Articular chondrocyte of knee joint (primary cell): ENCODE measurements around the gene TTBK1. TPM values are rescaled to one million over a fixed set of nuclear protein-coding genes. Genes with fewer than 3 reads are reported as not detected.

Source experiments
- small RNA-seq: library from RNA; depleted of rRNA; stranded (forward); fragments of <200 nt; gene quantifications from one replicate; pipeline ENCODE3, GENCODE V24; 2012
- total RNA-seq: library from RNA; depleted of rRNA; stranded (reverse); fragments of >200 nt; gene quantifications from 2 replicates; pipeline ENCODE4 v1.2.3, GENCODE V29; 2012

TTBK1 gene
- under 0.01 TPM in 2 replicates for total RNA-seq

DNA sequence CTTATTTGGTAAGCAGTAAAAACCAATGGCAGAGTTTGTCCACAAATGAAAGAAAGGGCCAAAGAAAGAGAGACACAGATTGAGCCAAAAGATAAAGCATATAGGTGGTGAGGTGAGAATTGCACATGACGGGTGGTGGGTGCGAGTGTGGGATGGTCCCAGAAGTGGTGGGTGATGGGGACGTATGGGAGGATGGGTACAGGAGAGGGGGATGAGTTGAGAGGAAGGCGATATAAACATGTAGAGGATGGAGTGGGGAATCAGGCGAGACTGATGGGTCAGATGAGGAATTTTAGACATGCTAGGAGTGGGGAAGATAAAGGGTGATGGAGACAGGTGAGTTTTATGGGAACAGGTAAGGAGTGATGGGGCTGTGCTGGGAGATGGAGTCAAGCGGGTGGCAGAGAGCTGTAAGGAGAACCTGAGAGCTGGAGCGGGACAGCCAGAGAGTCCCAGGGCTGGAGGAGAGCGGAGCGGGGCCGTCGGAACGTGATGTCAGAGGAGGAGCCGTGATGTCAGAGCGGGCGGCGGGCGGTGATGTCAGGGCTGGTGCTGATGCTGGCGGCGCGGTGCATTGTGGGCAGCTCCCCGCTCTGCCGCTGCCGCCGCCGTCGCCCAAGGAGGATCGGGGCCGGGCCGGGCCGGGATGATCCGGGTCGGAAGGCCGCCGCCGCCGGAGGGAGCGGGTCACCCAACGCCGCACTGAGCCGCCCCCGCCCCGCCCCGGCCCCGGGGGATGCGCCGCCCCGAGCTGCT, at the start of gene TTBK1:
Gene TTBK1 (plus strand): TSS at position 574 of the 756 bp plus-strand sequence. CDS start 3,180 bp downstream, outside the sequence.

DNA sequence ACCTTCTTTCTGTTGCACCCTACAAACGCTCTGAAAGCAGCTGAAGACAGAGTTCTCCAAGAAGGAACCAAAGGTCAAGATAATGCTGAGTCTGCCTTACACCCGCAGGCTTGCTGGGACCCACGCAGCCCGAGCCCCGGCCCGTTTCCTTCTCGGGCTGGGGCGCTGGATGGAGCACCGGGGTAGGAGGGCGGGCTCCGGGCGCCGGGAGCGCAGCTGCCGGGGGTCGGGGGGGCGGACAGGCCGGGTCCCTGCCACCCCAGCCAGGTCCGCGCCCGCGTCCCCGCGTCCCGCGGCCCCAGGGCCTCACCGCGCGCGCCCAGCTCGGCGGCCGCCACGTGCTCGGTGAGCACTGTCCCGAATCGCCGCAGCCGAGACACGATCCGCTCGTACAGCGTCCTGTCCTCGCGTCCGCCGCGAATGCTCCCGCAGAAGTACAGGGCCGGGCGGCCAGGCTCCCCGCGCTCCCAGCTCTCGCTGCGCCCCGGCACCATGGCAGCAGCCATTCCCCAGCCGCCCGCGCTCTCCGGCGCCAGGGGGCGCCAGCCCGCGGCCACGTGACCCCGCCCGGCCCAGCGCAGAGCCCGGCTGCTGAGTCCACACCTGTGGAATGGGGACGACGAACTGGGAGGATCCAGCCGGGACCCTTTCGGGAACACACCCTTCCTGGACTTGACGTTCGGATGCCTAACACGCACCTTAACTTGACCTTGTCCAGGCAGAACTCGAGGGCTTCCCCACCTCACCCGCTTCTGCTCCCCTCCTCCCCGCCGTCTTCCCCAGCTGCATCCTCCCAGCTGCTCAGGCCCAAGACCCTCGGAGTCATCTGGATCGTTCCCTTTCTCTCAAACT, 14.1 kb upstream of the TTBK1 start, which contains the start of gene DNPH1:
Gene DNPH1 (minus strand): TSS at position 531 of the 852 bp plus-strand sequence. CDS start 25 bp downstream, at position 506.

DNA sequence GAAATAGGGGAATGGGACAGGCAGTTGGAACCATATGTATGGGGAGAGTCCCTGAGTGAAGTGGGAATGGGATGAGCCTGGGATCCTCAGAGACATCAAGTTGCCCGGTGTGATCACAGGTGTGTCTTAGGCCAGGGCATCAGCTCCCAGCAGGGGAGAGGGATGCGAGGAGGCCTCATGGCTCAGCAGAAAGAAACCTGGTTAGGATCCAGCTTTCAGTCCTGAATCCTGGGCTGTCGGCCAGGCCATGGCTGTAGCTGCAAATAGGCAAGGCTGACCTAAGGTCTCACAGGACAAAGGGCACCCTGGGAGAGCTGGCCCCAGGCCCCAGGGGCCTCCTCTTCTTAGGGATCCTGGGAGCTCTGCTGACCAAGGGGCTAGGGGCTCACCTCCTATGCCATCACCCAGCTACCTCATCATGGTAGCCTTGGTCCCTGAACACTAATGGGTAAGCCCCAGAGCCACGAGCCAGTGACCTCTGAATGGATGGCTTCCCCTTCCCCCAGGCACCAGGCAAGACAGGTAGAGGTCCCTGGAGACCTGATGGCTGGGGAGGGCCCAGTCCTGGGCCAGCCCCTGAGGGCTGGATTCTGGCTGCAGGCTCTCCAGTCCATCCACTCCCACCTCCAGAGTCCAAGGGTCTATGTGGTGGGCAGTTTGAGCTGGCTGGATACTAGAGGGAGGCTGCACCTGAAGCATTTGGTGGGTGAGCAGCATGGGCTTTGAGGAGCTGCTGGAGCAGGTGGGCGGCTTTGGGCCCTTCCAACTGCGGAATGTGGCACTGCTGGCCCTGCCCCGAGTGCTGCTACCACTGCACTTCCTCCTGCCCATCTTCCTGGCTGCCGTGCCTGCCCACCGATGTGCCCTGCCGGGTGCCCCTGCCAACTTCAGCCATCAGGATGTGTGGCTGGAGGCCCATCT, 54.6 kb downstream of the TTBK1 start, which contains the start of gene SLC22A7:
Gene SLC22A7 (plus strand): TSS at position 617 of the 921 bp plus-strand sequence. CDS start 99 bp downstream, at position 716.

DNA sequence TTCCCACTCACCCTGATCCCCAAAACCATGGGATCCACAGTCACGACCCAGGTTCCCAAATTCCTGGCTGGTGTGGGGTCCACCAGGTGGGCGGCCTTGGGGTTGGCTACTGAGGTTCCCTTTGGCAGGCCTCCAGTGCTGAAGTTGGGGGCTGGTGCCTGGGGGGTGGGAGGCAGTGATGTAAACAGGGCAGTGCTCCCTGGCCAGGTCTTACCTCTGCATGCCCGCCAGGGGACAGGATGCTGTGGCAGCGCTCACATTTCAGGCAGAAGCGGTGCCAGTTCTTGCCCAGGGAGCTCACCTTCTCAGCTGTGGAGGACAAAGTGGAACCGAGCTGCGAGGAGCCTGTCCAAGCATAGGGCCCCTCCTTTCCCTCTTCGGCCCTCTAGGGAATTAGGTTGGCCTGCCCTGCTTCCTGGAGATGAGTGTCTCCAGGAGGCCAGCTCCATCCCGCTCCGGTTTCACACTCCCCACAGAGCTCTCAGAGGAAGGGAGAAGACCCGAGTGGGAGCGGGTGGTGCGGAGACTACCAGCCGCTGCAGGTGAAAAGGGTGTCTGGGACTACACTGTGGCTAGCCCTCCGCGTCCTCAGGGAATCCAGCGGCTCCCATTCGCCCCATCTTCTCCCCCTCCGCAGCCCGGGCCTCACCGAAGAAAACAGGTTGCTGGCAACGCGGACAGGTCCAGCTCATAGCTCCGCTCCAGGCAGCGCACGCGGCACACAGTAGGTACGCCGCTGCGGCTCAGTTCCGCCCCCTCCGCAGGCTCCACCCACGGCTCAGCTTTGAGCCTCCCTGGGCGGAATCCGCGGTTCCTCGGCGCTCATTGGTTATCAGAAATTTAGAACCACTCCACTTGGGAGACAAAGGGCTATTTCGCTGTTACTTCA, 65.1 kb downstream of the TTBK1 start, which contains the start of gene CRIP3:
Gene CRIP3 (minus strand): TSS at position 726 of the 889 bp plus-strand sequence. CDS start 34 bp downstream, at position 692.

Small RNA genes within 50 kb of the gene (small RNA-seq; reads per million reads assigned to genes)
- gene RPL12P47: not detected

Other genes with a start within 250 kb of the TTBK1 start
- gene MEA1, start 229.5 kb upstream of the TTBK1 start, total RNA-seq: 48.7 and 58.7 TPM in 2 replicates
- 58.9 and 59.6 TPM in 2 replicates for gene KLHDC3, start 229.2 kb upstream of the TTBK1 start, total RNA-seq
- gene RRP36, start 221.9 kb upstream of the TTBK1 start, total RNA-seq: 80.0 and 84.3 TPM in 2 replicates
- 35.0 and 44.1 TPM in 2 replicates for gene CUL7, start 189.6 kb upstream of the TTBK1 start, total RNA-seq
- gene MRPL2, start 184.0 kb upstream of the TTBK1 start, total RNA-seq: 16.2 and 19.1 TPM in 2 replicates
- gene KLC4, start 183.8 kb upstream of the TTBK1 start, total RNA-seq: 11.2 and 14.3 TPM in 2 replicates
- 28.3 and 51.5 TPM in 2 replicates for gene PTK7, start 167.2 kb upstream of the TTBK1 start, total RNA-seq
- gene SRF, start 72.2 kb upstream of the TTBK1 start, total RNA-seq: 11.9 and 14.3 TPM in 2 replicates
- gene CUL9, start 61.3 kb upstream of the TTBK1 start, total RNA-seq: 23.8 and 28.0 TPM in 2 replicates
- 37.6 and 40.1 TPM in 2 replicates for gene DNPH1, start 14.0 kb upstream of the TTBK1 start, total RNA-seq
- not detected in 2 replicates for gene SLC22A7, start 54.8 kb downstream of the TTBK1 start, total RNA-seq
- 0.32 TPM in 1 of 2 replicates, not detected in the other for gene CRIP3, start 65.3 kb downstream of the TTBK1 start, total RNA-seq
- 14.9 and 15.0 TPM in 2 replicates for gene ZNF318, start 126.2 kb downstream of the TTBK1 start, total RNA-seq
- 17.5 and 17.6 TPM in 2 replicates for gene ABCC10, start 184.1 kb downstream of the TTBK1 start, total RNA-seq
- 0.11 TPM in 1 of 2 replicates, not detected in the other for gene DLK2, start 212.1 kb downstream of the TTBK1 start, total RNA-seq
- 12.4 and 13.7 TPM in 2 replicates for gene TJAP1, start 234.1 kb downstream of the TTBK1 start, total RNA-seq